ENCODE measurements around the gene PTGDS.

Gene PTGDS

DNA sequence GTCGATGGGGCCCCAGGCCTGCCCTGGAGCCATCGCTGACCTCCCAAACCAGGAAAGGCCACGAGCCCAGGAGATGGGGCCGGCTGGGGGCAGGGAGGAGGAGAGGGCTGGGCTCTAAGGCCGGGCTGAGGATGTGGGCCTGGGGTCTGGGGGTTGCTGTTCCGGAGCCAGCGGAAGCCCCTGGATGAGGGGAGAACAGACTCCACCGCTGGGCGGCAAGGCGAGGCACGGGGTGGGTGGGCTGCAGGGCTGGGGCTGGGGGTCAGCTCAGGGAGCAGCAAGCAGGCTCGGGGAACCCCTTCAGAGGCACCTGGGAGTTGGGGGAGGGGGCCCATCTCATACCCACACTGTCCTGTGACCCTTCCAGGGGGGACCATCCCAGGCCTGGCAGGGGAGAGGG, 13.6 kb upstream of the PTGDS start:
- Histone ChIP-seq H3K27me3 (ENCODE audit: control insufficient read depth, insufficient read depth, low read length) (no peaks in the 10 kb centered on the region), H3K9ac (ENCODE audit: low read length) (no peak overlapping the region), H3K27ac (ENCODE audit: low read depth, low read length) (no peak overlapping the region), H3K36me3 (ENCODE audit: control insufficient read depth, insufficient read depth, low read length) (no peaks in the 10 kb centered on the region), H3K4me1 (ENCODE audit: control insufficient read depth, insufficient read depth, low read length) (no peaks in the 10 kb centered on the region), H3K4me3 (ENCODE audit: low read length) (no peak overlapping the region)

GRCh38 chr9:136964171-136964689, 13.1 kb upstream of the PTGDS start:
- H3K9ac ChIP-seq (ENCODE audit: low read length) = no peak overlapping the region
- no peak overlapping the region for H3K4me3 ChIP-seq (ENCODE audit: low read length)
- H3K36me3 ChIP-seq (ENCODE audit: control insufficient read depth, insufficient read depth, low read length) = no peaks in the 10 kb centered on the region
- H3K27me3 ChIP-seq (ENCODE audit: control insufficient read depth, insufficient read depth, low read length) = no peaks in the 10 kb centered on the region
- no peak overlapping the region for H3K27ac ChIP-seq (ENCODE audit: low read depth, low read length)
- H3K4me1 ChIP-seq (ENCODE audit: control insufficient read depth, insufficient read depth, low read length) = no peaks in the 10 kb centered on the region

GRCh38 chr9:136964833-136965422, 12.4 kb upstream of the PTGDS start:
- no peak overlapping the region for H3K9ac ChIP-seq (ENCODE audit: low read length)
- no peaks in the 10 kb centered on the region for H3K4me1 ChIP-seq (ENCODE audit: control insufficient read depth, insufficient read depth, low read length)
- H3K27me3 ChIP-seq (ENCODE audit: control insufficient read depth, insufficient read depth, low read length) = no peaks in the 10 kb centered on the region

DNA sequence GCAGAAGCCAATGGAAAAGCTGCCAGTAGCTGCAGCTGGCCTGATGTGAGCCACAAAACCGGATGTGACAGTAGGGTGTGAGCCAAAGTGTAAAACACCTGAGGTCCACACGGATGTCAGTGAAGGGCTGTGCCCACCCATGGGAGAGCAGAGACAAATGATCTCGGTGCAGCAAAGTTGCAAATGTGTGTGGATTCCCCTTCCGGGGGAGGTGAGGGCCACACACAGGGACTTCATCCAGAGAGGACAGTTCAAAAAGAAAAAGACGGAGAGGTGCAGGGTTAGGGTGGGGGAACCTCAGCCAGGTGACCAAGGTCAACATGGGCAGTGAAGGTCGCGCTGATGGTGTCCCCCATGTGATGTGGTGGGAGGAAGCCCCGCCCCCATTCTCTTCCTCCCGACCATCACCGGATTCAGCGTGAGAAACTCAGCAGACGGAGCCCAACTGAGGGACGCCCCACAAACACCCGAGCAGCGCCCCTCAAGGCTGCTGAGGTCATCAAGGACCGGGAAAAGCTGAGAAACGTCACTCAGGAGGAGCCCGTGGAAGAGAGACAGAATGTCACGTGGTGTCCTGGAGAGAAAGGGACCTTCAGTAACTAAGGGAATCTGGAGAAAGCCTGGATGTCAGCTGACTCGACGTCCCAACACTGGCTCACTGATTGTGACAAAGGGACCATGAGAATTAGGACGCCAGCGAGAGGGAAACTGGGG, 11.4 kb upstream of the PTGDS start:
- H3K27ac ChIP-seq (ENCODE audit: low read depth, low read length) = no peak overlapping the region
- peak overlapping the region; percentile 24 for H3K4me3 ChIP-seq (ENCODE audit: low read length)
- H3K9ac ChIP-seq (ENCODE audit: low read length) = no peak overlapping the region
- H3K4me1 ChIP-seq (ENCODE audit: control insufficient read depth, insufficient read depth, low read length) = no peaks in the 10 kb centered on the region
- no peaks in the 10 kb centered on the region for H3K36me3 ChIP-seq (ENCODE audit: control insufficient read depth, insufficient read depth, low read length)
- no peaks in the 10 kb centered on the region for H3K27me3 ChIP-seq (ENCODE audit: control insufficient read depth, insufficient read depth, low read length)

More at GRCh38 chr9:136964833-136965422, 12.4 kb upstream of the PTGDS start:
- H3K4me3 ChIP-seq (ENCODE audit: low read length) = no peak overlapping the region
- no peaks in the 10 kb centered on the region for H3K36me3 ChIP-seq (ENCODE audit: control insufficient read depth, insufficient read depth, low read length)
- H3K27ac ChIP-seq (ENCODE audit: low read depth, low read length) = no peak overlapping the region

- H3K9ac ChIP-seq (ENCODE audit: low read length) = no peak overlapping the region
These were observed 8.8 kb upstream of the PTGDS start for GRCh38 chr9:136968333-136969127.

GRCh38 chr9:136969150-136969549, 8.2 kb upstream of the PTGDS start:
- Histone ChIP-seq H3K4me1 (ENCODE audit: control insufficient read depth, insufficient read depth, low read length) (no peaks in the 10 kb centered on the region), H3K36me3 (ENCODE audit: control insufficient read depth, insufficient read depth, low read length) (no peaks in the 10 kb centered on the region), H3K27ac (ENCODE audit: low read depth, low read length) (no peak overlapping the region), H3K9ac (ENCODE audit: low read length) (no peak overlapping the region), H3K4me3 (ENCODE audit: low read length) (no peak overlapping the region), H3K27me3 (ENCODE audit: control insufficient read depth, insufficient read depth, low read length) (no peaks in the 10 kb centered on the region)

More at GRCh38 chr9:136968333-136969127, 8.8 kb upstream of the PTGDS start:
- H3K4me3 ChIP-seq (ENCODE audit: low read length) = no peak overlapping the region
- no peak overlapping the region for H3K27ac ChIP-seq (ENCODE audit: low read depth, low read length)
- H3K36me3 ChIP-seq (ENCODE audit: control insufficient read depth, insufficient read depth, low read length) = no peaks in the 10 kb centered on the region
- no peaks in the 10 kb centered on the region for H3K27me3 ChIP-seq (ENCODE audit: control insufficient read depth, insufficient read depth, low read length)
- H3K4me1 ChIP-seq (ENCODE audit: control insufficient read depth, insufficient read depth, low read length) = no peaks in the 10 kb centered on the region

GRCh38 chr9:136969774-136970173, 7.5 kb upstream of the PTGDS start:
- no peaks in the 10 kb centered on the region for H3K27me3 ChIP-seq (ENCODE audit: control insufficient read depth, insufficient read depth, low read length)
- no peak overlapping the region for H3K27ac ChIP-seq (ENCODE audit: low read depth, low read length)
- no peak overlapping the region for H3K4me3 ChIP-seq (ENCODE audit: low read length)
- H3K36me3 ChIP-seq (ENCODE audit: control insufficient read depth, insufficient read depth, low read length) = no peaks in the 10 kb centered on the region
- no peak overlapping the region for H3K9ac ChIP-seq (ENCODE audit: low read length)
- H3K4me1 ChIP-seq (ENCODE audit: control insufficient read depth, insufficient read depth, low read length) = no peaks in the 10 kb centered on the region

DNA sequence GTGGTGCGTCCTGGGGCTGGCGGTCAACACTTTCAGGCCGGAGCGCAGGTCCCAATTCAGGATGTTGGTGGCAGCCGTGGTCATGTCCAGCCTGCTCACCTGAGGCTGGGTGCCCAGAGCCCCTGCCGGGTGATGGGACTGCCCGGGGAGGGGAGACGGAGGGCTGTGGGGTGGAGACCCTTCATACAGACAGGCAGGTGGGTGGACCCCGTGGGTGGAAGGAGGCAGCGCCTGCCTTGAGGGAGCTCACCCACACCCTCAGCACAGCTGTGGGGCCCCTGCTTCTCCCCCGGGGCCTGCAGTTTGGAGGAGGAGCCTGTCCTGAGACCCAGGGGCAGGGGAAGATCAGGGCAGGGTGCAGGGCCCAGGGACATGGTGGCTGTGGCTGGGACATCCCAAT, 6.9 kb upstream of the PTGDS start:
- Histone ChIP-seq H3K27me3 (ENCODE audit: control insufficient read depth, insufficient read depth, low read length) (no peaks in the 10 kb centered on the region), H3K4me1 (ENCODE audit: control insufficient read depth, insufficient read depth, low read length) (no peaks in the 10 kb centered on the region), H3K9ac (ENCODE audit: low read length) (no peak overlapping the region), H3K27ac (ENCODE audit: low read depth, low read length) (no peak overlapping the region), H3K4me3 (ENCODE audit: low read length) (no peak overlapping the region), H3K36me3 (ENCODE audit: control insufficient read depth, insufficient read depth, low read length) (no peaks in the 10 kb centered on the region)

GRCh38 chr9:136971746-136972145, 5.6 kb upstream of the PTGDS start:
- Histone ChIP-seq H3K4me3 (ENCODE audit: low read length) (no peak overlapping the region), H3K27me3 (ENCODE audit: control insufficient read depth, insufficient read depth, low read length) (no peaks in the 10 kb centered on the region), H3K4me1 (ENCODE audit: control insufficient read depth, insufficient read depth, low read length) (no peaks in the 10 kb centered on the region), H3K9ac (ENCODE audit: low read length) (no peak overlapping the region), H3K36me3 (ENCODE audit: control insufficient read depth, insufficient read depth, low read length) (no peaks in the 10 kb centered on the region), H3K27ac (ENCODE audit: low read depth, low read length) (no peak overlapping the region)

GRCh38 chr9:136972335-136972734, 5.0 kb upstream of the PTGDS start:
- no peaks in the 10 kb centered on the region for H3K36me3 ChIP-seq (ENCODE audit: control insufficient read depth, insufficient read depth, low read length)
- no peaks in the 10 kb centered on the region for H3K4me1 ChIP-seq (ENCODE audit: control insufficient read depth, insufficient read depth, low read length)
- no peak overlapping the region for H3K27ac ChIP-seq (ENCODE audit: low read depth, low read length)
- no peaks in the 10 kb centered on the region for H3K27me3 ChIP-seq (ENCODE audit: control insufficient read depth, insufficient read depth, low read length)
- no peak overlapping the region for H3K9ac ChIP-seq (ENCODE audit: low read length)
- no peak overlapping the region for H3K4me3 ChIP-seq (ENCODE audit: low read length)

DNA sequence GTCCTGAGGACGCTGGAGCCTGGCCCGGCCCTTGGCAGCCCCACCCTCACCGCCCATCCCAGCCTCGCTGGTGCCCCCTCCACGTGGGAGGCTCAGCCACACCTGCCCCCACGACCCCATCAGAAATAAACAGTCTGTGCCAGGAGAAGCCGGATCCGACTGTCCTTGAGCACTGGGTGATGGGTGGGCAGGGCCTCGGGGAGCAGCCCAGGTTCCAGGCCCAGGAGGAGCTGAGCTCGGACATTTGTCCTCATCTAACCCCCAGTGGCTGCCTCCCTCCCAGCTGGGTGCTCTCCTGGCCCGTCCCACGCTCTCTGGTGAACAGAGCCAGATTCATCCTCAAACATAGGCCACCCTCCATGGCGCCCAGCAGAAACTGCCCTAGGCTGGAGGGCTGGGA, 4.6 kb upstream of the PTGDS start:
- Histone ChIP-seq H3K36me3 (ENCODE audit: control insufficient read depth, insufficient read depth, low read length) (no peaks in the 10 kb centered on the region), H3K4me3 (ENCODE audit: low read length) (no peak overlapping the region), H3K27me3 (ENCODE audit: control insufficient read depth, insufficient read depth, low read length) (no peaks in the 10 kb centered on the region), H3K4me1 (ENCODE audit: control insufficient read depth, insufficient read depth, low read length) (no peaks in the 10 kb centered on the region), H3K27ac (ENCODE audit: low read depth, low read length) (no peak overlapping the region), H3K9ac (ENCODE audit: low read length) (no peak overlapping the region)

All from rectal smooth muscle tissue (tissue), 1 donor.